Hepatocyte (in vitro differentiated cells): ENCODE measurements around the gene CFAP70. TPM values are rescaled to one million over a fixed set of nuclear protein-coding genes. Genes with fewer than 3 reads are reported as not detected.

Experiments
- DNase-seq: peaks from one replicate; pipeline ENCODE4 v3.0.0-alpha.2; 2016; ENCODE audit warnings: low spot score
- H2AFZ ChIP-seq: fragments of 200-600 bp; sonication (generic); 2 replicates; pipeline ENCODE4 v1.6.0; 2016; ENCODE audit warnings: antibody characterized with exemption, mild to moderate bottlenecking
- H3K27ac ChIP-seq: fragments of 200-600 bp; sonication (generic); 2 replicates; pipeline ENCODE4 v1.5.1; 2016; ENCODE audit warnings: mild to moderate bottlenecking
- H3K27me3 ChIP-seq: fragments of 200-600 bp; sonication (generic); 2 replicates; pipeline ENCODE4 v1.6.1; 2016
- H3K36me3 ChIP-seq: fragments of 200-600 bp; sonication (generic); replicated peaks from 2 replicates; pipeline ENCODE4 v1.5.1; 2016; ENCODE audit warnings: low read depth; ENCODE audit not compliant: insufficient read depth
- H3K4me1 ChIP-seq: fragments of 200-600 bp; sonication (generic); 2 replicates; pipeline ENCODE4 v1.5.1; 2016; ENCODE audit warnings: mild to moderate bottlenecking, moderate library complexity; ENCODE audit not compliant: insufficient read depth
- H3K4me2 ChIP-seq: fragments of 200-600 bp; sonication (generic); 2 replicates; pipeline ENCODE4 v1.6.0; 2016
- H3K4me3 ChIP-seq: fragments of 200-600 bp; sonication (generic); 2 replicates; pipeline ENCODE4 v1.5.1; 2016; ENCODE audit warnings: mild to moderate bottlenecking
- H3K79me2 ChIP-seq: fragments of 200-600 bp; sonication (generic); 2 replicates; pipeline ENCODE4 v1.6.0; 2017; ENCODE audit warnings: mild to moderate bottlenecking
- H3K9me2 ChIP-seq: fragments of 200-600 bp; sonication (generic); replicated peaks from 2 replicates; pipeline ENCODE4 v1.6.0; 2017; ENCODE audit warnings: mild to moderate bottlenecking; ENCODE audit not compliant: insufficient read depth
- H3K9me3 ChIP-seq: fragments of 200-600 bp; sonication (generic); 2 replicates; pipeline ENCODE4 v1.5.1; 2016; ENCODE audit warnings: low read depth, mild to moderate bottlenecking
- H4K20me1 ChIP-seq: fragments of 200-600 bp; sonication (generic); 2 replicates; pipeline ENCODE4 v1.6.0; 2016; ENCODE audit warnings: mild to moderate bottlenecking; ENCODE audit not compliant: insufficient read depth, poor library complexity, severe bottlenecking
- EZH2 ChIP-seq: fragments of 200-600 bp; sonication (generic); IDR thresholded peaks from 2 replicates; pipeline ENCODE4 v1.6.1; 2016; ENCODE audit warnings: antibody characterized with exemption, mild to moderate bottlenecking, borderline replicate concordance
- EZH2phosphoT487 ChIP-seq: fragments of 200-600 bp; sonication (generic); IDR thresholded peaks from one replicate; pipeline ENCODE4 v1.6.1; 2018; ENCODE audit warnings: antibody characterized with exemption, mild to moderate bottlenecking, low read depth, moderate library complexity; ENCODE audit not compliant: unreplicated experiment, severe bottlenecking
- WGBS: methylation state at CpG from one replicate; pipeline ENCODE4 v1.1.6; 2016; ENCODE audit warnings: low lambda C conversion rate; ENCODE audit errors: missing lambda C conversion rate; 5-methylcytosine and 5-hydroxymethylcytosine counted together
- polyA plus RNA-seq: library from polyadenylated mRNA; unstranded; fragments of >200 nt; fragmentation: Nextera tagmentation; extraction: Ambion mirVana; gene quantifications from 2 replicates; pipeline ENCODE4 v1.2.1, GENCODE V29; 2016
- total RNA-seq: library from RNA; depleted of rRNA; stranded (reverse); fragments of >200 nt; gene quantifications from 2 replicates; pipeline ENCODE4 v1.2.3, GENCODE V29; 2014
- TF ChIP-seq, protein P1 (sequence below): fragments of 200-600 bp; sonication (generic); IDR thresholded peaks from 2 replicates; pipeline ENCODE4 v1.5.1; 2016; ENCODE audit warnings: antibody characterized with exemption, mild to moderate bottlenecking; ENCODE audit not compliant: poor library complexity

CFAP70 gene
- total and polyA plus RNA-seq, 2 experiments from 2014 or later, result 1.6 to 3.9 TPM

DNA sequence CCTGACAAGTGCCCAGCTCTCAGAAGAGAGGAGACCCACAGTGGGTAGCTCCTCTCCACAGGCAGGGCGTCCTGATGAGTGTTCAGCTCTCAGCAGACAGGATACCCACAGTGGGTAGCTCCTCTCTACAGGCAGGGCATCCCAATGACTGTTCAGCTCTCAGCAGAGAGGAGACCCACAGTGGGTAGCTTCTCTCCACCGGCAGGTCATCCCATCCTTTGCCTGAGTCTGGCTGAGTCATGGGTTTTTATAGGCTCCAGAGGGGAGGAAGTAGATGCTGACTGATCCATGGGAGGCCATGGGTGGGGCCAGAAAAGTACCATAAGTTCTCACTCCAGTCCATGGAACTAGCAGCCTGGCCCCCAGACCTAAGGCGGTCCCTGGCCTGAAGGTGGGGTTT, 18.5 kb downstream of the CFAP70 start:
- Histone ChIP-seq H3K4me2 (no peak overlapping the region), H3K36me3 (no peaks in the 10 kb centered on the region), H3K9me3 (no peaks in the 10 kb centered on the region), H3K27ac (no peak overlapping the region), H3K4me1 (no peaks in the 10 kb centered on the region), H3K79me2 (no peaks in the 10 kb centered on the region), H4K20me1 (no peaks in the 10 kb centered on the region), H3K27me3 (no peaks in the 10 kb centered on the region), H3K4me3 (no peak overlapping the region), H3K9me2 (no peaks in the 10 kb centered on the region), H2AFZ (no peak overlapping the region)
- DNase-seq, result no peak
- no peak for TF ChIP-seq EZH2phosphoT487
- TF ChIP-seq, protein P1, sequence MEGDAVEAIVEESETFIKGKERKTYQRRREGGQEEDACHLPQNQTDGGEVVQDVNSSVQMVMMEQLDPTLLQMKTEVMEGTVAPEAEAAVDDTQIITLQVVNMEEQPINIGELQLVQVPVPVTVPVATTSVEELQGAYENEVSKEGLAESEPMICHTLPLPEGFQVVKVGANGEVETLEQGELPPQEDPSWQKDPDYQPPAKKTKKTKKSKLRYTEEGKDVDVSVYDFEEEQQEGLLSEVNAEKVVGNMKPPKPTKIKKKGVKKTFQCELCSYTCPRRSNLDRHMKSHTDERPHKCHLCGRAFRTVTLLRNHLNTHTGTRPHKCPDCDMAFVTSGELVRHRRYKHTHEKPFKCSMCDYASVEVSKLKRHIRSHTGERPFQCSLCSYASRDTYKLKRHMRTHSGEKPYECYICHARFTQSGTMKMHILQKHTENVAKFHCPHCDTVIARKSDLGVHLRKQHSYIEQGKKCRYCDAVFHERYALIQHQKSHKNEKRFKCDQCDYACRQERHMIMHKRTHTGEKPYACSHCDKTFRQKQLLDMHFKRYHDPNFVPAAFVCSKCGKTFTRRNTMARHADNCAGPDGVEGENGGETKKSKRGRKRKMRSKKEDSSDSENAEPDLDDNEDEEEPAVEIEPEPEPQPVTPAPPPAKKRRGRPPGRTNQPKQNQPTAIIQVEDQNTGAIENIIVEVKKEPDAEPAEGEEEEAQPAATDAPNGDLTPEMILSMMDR, result no peak
- no peak for TF ChIP-seq EZH2
- WGBS, result 91% methylated on average over 3 of the region's 3 CpGs

DNA sequence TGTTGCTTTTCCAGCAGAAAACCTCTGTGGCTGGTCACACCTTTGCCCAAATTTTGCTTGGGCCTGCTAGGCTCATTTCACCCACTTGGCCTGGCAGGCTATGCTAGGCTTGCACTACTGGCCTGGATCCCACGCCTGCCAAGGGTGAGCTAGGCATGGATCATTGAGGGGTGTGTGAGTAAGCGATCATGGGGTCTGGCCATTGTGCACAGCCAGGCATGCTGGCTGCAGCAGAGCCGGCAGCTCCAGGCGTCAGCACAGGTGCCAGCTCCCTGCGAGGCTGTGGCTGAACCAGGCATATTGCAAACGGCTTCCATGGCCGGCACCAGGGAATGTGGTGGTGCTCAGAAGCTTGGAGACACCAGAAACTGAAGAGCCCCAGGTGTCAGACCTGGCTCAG, 19.2 kb downstream of the CFAP70 start:
- H3K27me3 ChIP-seq, result no peaks in the 10 kb centered on the region
- no peak overlapping the region for H2AFZ ChIP-seq
- H3K27ac ChIP-seq, result no peak overlapping the region
- H3K9me2 ChIP-seq, result no peaks in the 10 kb centered on the region
- 94% methylated on average over 7 of the region's 7 CpGs for WGBS
- H3K9me3 ChIP-seq, result no peaks in the 10 kb centered on the region
- no peaks in the 10 kb centered on the region for H4K20me1 ChIP-seq
- no peaks in the 10 kb centered on the region for H3K36me3 ChIP-seq
- no peak overlapping the region for H3K4me3 ChIP-seq
- H3K4me2 ChIP-seq, result no peak overlapping the region
- no peak for DNase-seq
- H3K4me1 ChIP-seq, result no peaks in the 10 kb centered on the region
- no peaks in the 10 kb centered on the region for H3K79me2 ChIP-seq
- no peak for TF ChIP-seq EZH2
- TF ChIP-seq, protein P1, result no peak
- TF ChIP-seq EZH2phosphoT487, result no peak

GRCh38 chr10:73338801-73339368, 19.8 kb downstream of the CFAP70 start:
- Histone ChIP-seq H3K9me3 (no peaks in the 10 kb centered on the region), H3K27ac (no peak overlapping the region), H3K4me1 (no peaks in the 10 kb centered on the region), H3K79me2 (no peaks in the 10 kb centered on the region), H3K27me3 (no peaks in the 10 kb centered on the region), H4K20me1 (no peaks in the 10 kb centered on the region), H2AFZ (no peak overlapping the region), H3K36me3 (no peaks in the 10 kb centered on the region), H3K4me3 (no peak overlapping the region), H3K4me2 (no peak overlapping the region), H3K9me2 (no peaks in the 10 kb centered on the region)
- WGBS, result 92% methylated on average over 8 of the region's 8 CpGs
- TF ChIP-seq EZH2 (no peak), EZH2phosphoT487 (no peak)
- TF ChIP-seq, protein P1, result no peak
- no peak for DNase-seq

DNA sequence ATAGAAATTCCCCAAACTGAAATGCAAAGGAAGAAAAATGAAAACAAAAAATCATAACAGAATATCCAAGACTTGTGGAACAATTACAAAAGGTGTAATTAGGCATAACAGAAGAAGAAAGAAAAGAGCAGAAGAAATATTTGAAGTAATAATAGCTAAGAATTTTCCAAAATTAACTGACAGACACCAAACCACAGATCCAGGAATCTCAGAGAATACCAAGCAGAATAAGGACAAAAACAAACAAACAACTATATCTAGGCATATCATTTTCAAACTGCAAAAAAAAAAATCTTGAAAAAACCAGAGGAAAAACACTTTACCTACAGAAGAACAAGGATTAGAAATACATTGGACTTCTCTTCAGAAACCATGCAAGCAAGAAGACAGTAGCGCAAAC, 25.5 kb downstream of the CFAP70 start:
- WGBS, result 100% methylated on average over 1 of the region's 1 CpG

More for the DNA sequence above, 25.5 kb downstream of the CFAP70 start:
- no peak for TF ChIP-seq EZH2
- Histone ChIP-seq H3K36me3 (no peaks in the 10 kb centered on the region), H3K27me3 (no peaks in the 10 kb centered on the region), H2AFZ (no peak overlapping the region), H3K4me3 (no peak overlapping the region), H3K9me3 (no peaks in the 10 kb centered on the region), H3K79me2 (no peaks in the 10 kb centered on the region), H3K4me1 (no peaks in the 10 kb centered on the region), H3K4me2 (no peak overlapping the region), H3K9me2 (no peaks in the 10 kb centered on the region), H4K20me1 (no peaks in the 10 kb centered on the region), H3K27ac (no peak overlapping the region)
- no peak for DNase-seq
